Activated T-cell treated with anti-CD3 and anti-CD28 coated beads for 48 hours (primary cell): ENCODE measurements around the gene NPAS2.
A peak's percentile ranks its signal among the peaks of the same experiment; 100 is the strongest.

Experiments
- DNase-seq: peaks from one replicate; pipeline ENCODE4 v3.0.0-alpha.2; 2020; ENCODE audit warnings: low read depth

The NPAS2 gene

GRCh38 chr2:100793982-100794381 lies 26.0 kb upstream of the NPAS2 start:
- no peak for DNase-seq

DNA sequence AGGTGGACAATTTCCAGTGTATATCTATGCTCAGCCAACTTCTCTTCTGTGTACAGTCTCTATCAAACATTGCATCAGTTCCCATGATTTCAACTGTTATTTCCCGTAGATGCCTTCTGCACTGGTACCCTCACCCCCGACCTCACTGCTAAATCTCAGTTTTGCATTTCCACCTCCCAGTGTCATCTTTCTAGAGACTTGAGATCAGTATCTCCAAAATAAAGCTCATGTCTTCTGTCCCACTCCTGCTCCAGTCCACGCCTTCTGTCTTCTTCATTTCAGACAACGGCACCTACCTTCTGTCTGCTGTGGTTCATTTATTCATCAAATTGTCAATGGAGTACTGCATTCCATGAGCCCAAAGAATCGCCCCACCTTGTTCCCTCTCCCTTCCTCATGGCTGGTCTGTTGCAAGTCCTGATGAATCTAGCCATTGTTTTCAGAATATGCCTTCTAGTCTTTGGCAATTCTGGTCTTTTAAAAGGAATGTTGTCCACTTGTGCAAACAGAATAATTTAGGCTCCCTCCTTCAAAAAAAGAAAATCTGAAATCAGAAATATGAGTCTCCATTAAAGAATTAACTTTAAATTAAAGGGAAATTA lies 23.3 kb upstream of the NPAS2 start:
- no peak for DNase-seq

DNA sequence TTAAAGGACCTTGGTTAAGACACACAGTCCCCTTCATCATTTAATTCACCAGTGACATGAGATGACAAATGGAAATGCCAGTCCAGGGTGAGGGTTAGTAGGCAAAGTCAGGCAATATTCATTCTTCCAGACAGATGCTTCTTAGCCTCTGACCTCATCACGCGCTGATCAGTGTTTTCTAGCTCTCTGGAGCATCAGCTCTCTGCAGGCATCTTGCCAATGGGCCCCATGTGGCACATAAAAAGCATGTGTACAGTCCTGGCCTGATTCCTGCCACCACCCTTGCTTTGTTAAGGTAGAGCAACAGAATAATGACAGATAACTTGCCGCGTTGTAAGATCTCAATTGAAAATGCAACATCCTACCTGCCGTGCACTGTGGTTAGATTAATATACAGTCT lies 20.3 kb upstream of the NPAS2 start:
- no peak for DNase-seq

- no peak for DNase-seq
These were observed 19.0 kb upstream of the NPAS2 start for GRCh38 chr2:100800915-100801314.

DNA sequence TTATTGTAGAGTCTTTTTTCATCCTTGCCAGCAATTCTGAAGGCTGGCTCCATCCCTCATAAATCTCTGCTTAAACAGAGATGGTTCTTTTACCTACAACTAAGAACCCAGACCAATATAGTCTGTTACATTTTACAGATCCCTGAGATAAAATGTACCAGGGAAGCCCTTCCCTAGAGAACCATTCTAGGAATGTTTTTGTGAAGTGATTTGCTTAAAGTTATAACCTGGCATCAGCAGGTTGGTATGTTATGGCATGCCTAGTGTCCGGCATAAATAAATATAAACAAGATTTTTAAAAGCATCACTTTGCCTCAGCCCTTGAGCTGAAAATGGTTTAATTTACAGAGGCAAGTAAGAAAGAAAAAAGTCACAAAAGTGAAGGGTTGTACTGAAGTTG lies 18.5 kb upstream of the NPAS2 start:
- DNase-seq, result no peak

DNA sequence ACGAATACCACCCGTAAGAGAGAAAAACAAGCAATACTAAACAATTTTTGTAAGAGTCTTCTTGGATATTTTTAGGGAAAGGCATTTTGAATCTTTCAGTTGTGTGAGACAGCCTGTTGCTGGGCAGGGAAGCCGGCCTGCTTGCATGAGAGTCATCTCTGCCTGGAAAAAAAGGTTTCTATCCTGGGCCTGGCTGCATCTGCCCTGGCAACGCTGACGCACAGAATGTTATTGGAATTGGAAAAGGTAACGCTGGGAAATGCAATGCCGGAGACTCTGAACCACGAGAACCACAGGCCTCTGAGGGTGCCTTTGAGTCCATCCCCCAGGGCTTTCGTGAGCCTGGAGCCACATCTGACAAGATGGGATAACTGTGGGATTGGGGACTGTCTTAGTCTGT lies 17.9 kb upstream of the NPAS2 start:
- DNase-seq, result no peak

DNA sequence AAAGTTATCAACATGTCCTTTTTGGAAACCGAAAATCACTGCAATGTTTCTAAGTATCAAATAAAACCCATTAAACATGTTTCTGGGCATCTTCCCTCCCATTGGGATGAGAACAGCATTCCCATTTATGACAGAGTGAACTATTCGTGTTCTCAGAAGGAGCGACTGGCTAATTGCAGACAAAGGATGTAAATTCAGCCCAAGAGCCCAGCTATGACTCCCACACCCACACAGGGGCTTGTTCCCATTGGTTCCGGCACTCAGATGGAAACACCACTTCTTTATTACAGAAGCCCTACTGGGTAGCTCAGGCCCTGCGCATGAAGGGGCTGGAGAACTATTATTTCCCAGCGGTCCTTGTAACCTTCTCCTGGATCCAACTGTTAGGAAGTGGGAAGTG lies 16.6 kb upstream of the NPAS2 start:
- no peak for DNase-seq

GRCh38 chr2:100806550-100806949 lies 13.4 kb upstream of the NPAS2 start:
- DNase-seq, result no peak

DNA sequence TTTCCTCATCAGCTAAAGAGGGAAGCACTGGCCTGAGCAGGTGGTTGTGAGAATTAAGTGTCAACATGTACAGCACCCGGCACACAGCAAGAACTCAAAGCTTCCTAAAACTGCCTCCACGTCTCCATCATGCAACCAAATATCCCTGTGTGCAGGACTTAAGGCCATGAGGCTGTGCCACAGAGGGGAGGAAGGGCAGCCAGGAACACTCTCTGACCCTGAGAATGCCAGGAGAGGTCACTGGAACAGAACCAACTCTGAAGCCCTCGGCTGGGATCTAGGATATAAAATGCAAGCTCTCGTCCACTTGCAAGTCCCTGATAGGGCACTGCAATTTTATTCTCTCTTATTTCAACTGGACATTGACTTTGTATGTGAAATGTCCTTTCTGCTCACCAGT lies 12.2 kb upstream of the NPAS2 start:
- no peak for DNase-seq

DNA sequence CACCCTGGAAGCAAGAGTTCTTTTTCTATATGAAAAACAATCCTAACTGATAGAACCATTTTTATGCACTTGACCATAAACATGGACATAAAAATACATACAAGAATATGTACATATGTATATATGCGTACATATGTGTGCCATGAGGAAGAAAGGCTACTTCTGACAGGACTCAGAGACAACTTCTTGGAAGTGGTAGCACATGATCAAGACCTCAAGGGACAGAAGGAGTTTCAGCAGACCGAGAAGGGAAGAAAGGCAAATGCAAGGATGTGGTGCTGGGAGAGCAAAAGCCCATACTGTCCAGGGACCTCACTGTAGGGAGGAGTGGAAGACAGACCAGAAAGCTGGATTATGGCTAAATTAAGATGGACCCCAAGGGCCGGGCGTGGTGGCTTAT lies 11.4 kb upstream of the NPAS2 start:
- DNase-seq, result no peak

- no peak for DNase-seq
These were observed 10.4 kb upstream of the NPAS2 start for GRCh38 chr2:100809506-100809905.

GRCh38 chr2:100810603-100811145 lies 9.3 kb upstream of the NPAS2 start:
- no peak for DNase-seq

DNA sequence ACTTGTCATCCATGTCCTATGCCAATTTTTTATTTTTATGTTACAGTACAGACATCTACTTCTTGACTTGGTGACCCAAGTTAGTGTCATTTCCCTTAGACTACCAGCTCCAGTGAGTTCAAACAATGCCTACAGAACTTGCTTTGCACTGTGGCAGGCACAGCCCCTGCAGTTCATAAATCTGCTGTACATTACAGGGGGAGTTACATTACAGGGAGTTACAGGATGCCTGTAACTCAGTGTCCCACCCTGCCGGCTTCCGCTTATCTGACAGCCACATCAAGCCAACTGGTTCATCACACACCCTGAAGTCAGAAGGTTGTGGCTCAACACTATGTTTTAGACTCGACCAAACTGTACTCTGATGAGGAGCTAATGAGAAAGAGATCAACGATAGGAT lies 7.8 kb upstream of the NPAS2 start:
- DNase-seq, result no peak

- DNase-seq, result no peak
These were observed 7.4 kb upstream of the NPAS2 start for GRCh38 chr2:100812573-100812972.

- no peak for DNase-seq
These were observed 6.4 kb upstream of the NPAS2 start for GRCh38 chr2:100813527-100813926.

DNA sequence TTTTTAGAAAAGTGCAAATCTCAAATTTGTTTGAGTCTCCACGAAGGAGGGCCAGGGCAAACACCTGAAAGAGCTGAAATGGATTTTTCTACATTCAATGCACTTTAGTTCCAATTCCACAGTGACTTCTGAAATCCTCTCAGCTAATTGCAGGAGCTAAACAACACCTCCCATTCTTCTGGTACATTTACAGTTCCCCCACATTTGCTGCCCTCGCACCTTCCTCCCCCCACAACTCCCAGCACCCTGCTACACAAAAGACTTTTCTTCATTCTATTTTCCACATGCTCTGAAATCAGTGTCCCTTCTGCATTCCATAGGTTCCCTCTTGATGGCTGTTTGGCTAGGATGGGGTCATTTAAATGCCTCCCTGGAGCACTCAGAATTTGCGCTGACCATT lies 5.9 kb upstream of the NPAS2 start:
- no peak for DNase-seq

GRCh38 chr2:100814453-100814852 lies 5.5 kb upstream of the NPAS2 start:
- no peak for DNase-seq

DNA sequence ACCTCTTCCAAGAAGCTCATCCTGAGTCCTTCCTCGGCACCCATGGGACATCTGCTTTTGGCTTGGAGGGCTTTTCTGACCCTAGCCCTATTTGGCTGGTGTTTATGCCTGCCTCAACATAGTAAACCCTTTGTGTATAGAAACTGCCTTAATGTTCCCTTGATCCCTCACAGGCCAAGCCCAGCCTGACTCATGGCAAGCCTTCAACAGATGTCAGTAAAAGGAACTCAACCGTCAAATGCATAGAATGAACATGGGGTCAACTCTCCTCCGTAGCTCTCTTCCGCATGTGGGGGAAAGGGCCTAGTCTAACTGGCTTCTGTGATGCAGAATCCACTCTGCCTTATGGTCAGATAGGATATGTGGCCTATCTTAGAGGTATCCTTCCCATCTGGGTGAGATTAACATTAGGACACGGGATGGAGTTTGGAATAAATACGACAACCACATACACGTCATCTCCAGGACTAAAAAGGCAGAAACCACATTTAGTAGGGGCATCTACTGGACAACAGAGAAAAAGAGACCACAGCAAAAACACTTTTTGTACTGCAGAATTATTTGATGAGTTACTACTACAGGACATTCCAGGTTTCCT lies 2.5 kb upstream of the NPAS2 start:
- no peak for DNase-seq

DNA sequence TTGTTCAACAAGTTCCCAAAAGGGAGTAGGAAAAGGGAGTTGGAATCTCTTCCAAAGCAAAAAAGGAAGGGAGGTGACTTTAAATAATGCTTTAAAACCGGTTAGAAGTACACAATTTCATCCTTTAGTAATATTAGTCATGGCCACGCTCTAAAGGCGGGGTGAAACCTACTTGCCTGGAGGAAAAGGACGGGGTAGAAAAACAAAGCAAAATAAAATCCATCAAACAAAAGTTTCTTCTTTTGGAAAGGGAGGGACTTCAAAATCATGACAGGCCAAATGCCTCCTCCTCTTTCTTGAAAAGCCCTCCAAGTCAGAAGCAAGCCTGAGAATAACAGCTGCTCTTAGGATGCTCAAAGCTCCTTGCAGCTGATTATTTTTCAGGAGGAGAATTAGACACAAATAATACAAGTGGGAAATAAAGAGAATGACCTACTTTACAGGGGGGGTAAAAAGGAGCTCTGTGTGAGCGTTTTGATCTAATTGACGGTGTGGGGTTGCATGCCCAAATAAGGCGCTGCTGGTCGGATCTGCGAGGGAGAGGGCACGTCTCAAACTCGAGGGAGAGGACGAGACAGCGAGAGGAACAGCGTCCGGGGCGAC lies 1.8 kb upstream of the NPAS2 start:
- no peak for DNase-seq

DNA sequence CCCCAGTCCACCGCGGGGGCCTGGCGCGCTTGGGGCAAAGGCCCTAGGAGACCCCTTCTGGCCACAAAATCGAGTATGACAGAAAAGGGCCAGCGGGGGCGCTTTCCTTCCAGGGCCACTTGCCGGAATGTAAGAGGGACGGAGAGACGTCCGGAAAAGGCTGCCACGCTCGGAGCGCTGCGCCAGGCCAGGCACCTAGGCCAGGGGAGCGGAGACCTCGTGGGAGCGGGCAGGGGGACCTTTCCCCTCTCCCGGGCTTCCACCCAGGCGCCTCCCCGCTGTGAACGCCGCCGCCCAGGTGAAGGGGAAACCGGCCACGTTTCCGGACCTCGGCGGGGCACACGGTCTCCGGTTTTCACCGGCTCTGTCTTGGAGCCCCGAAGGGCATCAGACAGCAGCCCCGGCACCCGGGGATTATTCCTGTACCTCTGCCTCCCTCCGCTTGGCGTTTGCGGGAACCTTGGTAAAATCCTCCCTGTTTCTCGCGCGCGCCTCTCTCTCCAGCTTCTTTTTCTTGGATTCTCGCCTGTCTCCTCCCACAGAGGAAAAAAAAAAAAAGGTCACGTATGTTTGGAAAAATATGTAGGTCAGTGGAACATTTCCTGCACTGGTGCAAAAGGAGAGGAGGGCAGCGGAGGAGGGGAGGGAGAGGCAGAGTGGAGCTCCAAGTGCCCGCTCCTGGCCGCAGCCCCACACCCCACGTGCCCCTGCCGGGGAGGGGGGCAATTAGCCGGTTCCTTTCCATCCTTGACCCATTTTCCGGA lies 1.2 kb upstream of the NPAS2 start:
- DNase-seq, result peak; percentile 13

DNA sequence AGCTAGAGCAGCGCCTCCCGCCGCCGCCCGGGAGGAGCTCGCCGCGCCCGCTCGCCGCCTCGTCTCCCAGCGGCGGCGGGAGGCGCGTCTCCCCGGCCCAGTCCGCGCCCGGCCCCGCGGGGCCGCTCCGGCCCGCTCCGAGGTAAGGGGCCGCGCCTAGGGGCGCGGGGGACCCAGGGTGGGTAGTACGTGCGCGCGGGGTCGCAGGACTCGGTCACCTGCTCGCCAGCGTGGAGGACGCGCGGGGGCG lies 259 bp downstream of the NPAS2 start:
- no peak for DNase-seq

GRCh38 chr2:100820523-100821254 lies 750 bp downstream of the NPAS2 start:
- DNase-seq, result peak; percentile 9
